ENCODE measurements around the gene HTT. TPM values are rescaled to one million over a fixed set of nuclear protein-coding genes. Genes with fewer than 3 reads are reported as not detected.
A peak's percentile ranks its signal among the peaks of the same experiment; 100 is the strongest.

HTT gene
- total RNA-seq, 1 donor from 2014 or later: 242 TPM

- no peak for DNase-seq
- POLR2A ChIA-PET: no interaction called here
- Mint-ChIP-seq H3K9me3 (no peaks in the 10 kb centered on the region), H3K4me1 (no peaks in the 10 kb centered on the region), H3K27me3 (no peaks in the 10 kb centered on the region), H3K36me3 (ENCODE audit: low read depth) (peaks cover 81% of the 10 kb centered on the region), H3K4me3 (no peak overlapping the region), H3K27ac (no peak overlapping the region)
- intact Hi-C loops (cut with micrococcal nuclease): no loop called here
- ATAC-seq (ENCODE audit: low read depth): no peak
- CTCF ChIA-PET: no interaction called here
- TF ChIP-seq CTCF (IDR thresholded peaks at IDR 0.05): no peak
Measured at GRCh38 chr4:3208826-3209225, 134.3 kb downstream of the HTT start.

GRCh38 chr4:3209551-3210325 lies 135.3 kb downstream of the HTT start:
- ATAC-seq (ENCODE audit: low read depth) (no peak), DNase-seq (no peak)
- ChIA-PET POLR2A (no interaction called here), CTCF (no interaction called here)
- Mint-ChIP-seq H3K9me3 (no peaks in the 10 kb centered on the region), H3K36me3 (ENCODE audit: low read depth) (peaks cover 83% of the 10 kb centered on the region), H3K4me1 (no peaks in the 10 kb centered on the region), H3K27ac (no peak overlapping the region), H3K27me3 (no peaks in the 10 kb centered on the region), H3K4me3 (no peak overlapping the region)
- TF ChIP-seq CTCF (IDR thresholded peaks at IDR 0.05): no peak
- intact Hi-C loops (cut with micrococcal nuclease): no loop called here

- intact Hi-C loops (cut with micrococcal nuclease): no loop called here
- DNase-seq (peak; percentile 7), ATAC-seq (ENCODE audit: low read depth) (no peak)
- H3K27ac Mint-ChIP-seq: no peak overlapping the region
- H3K36me3 Mint-ChIP-seq (ENCODE audit: low read depth): peaks cover 90% of the 10 kb centered on the region
- no peaks in the 10 kb centered on the region for H3K27me3 Mint-ChIP-seq
- POLR2A ChIA-PET: no interaction called here
- H3K4me3 Mint-ChIP-seq: no peak overlapping the region
- H3K9me3 Mint-ChIP-seq: no peaks in the 10 kb centered on the region
- CTCF ChIA-PET: no interaction called here
- TF ChIP-seq CTCF (IDR thresholded peaks at IDR 0.05): no peak
- no peaks in the 10 kb centered on the region for H3K4me1 Mint-ChIP-seq
Measured at GRCh38 chr4:3210467-3210866, 136.0 kb downstream of the HTT start.

- Mint-ChIP-seq H3K9me3 (no peaks in the 10 kb centered on the region), H3K4me1 (no peaks in the 10 kb centered on the region), H3K36me3 (ENCODE audit: low read depth) (peaks cover 93% of the 10 kb centered on the region), H3K27ac (no peak overlapping the region), H3K27me3 (no peaks in the 10 kb centered on the region), H3K4me3 (no peak overlapping the region)
- ATAC-seq (ENCODE audit: low read depth) (no peak), DNase-seq (no peak)
- intact Hi-C loops (cut with micrococcal nuclease): no loop called here
- ChIA-PET CTCF (interaction anchor here (1.3 kb wide), 1 partner anchor 13 kb away, joined by 3 read pairs; no protein-coding TSS in a partner anchor), POLR2A (no interaction called here)
- TF ChIP-seq CTCF (IDR thresholded peaks at IDR 0.05): no peak
Measured at GRCh38 chr4:3211866-3212265, 137.4 kb downstream of the HTT start.

- Mint-ChIP-seq H3K9me3 (no peaks in the 10 kb centered on the region), H3K36me3 (ENCODE audit: low read depth) (peaks cover 92% of the 10 kb centered on the region), H3K4me1 (no peaks in the 10 kb centered on the region), H3K27ac (no peak overlapping the region), H3K27me3 (no peaks in the 10 kb centered on the region), H3K4me3 (no peak overlapping the region)
- ChIA-PET CTCF (interaction anchor here (1.3 kb wide), 1 partner anchor 13 kb away, joined by 3 read pairs; no protein-coding TSS in a partner anchor), POLR2A (no interaction called here)
- ATAC-seq (ENCODE audit: low read depth): no peak
- DNase-seq: no peak
- intact Hi-C loops (cut with micrococcal nuclease): no loop called here
- no peak for TF ChIP-seq CTCF (IDR thresholded peaks at IDR 0.05)
Measured at GRCh38 chr4:3212391-3213105, 138.1 kb downstream of the HTT start.

All from activated B cell treated with CpG ODN at 0.5 μM for 24 hours (primary cell).